Liver (tissue), 3 donors: ENCODE measurements around the gene SHF.

Source experiments
- GABPA ChIP-seq, 2 donors: IDR thresholded peaks in 1 of 2; conservative IDR thresholded peaks in 1 of 2; 2 replicates each; pipeline ENCODE4 v1.6.1; 2016; ENCODE audit warnings: antibody characterized with exemption in 2 of 2, mild to moderate bottlenecking in 1 of 2, moderate library complexity in 1 of 2
- SP1 ChIP-seq: IDR thresholded peaks from 2 replicates; pipeline ENCODE4 v1.6.1; 2018; ENCODE audit warnings: antibody characterized with exemption, mild to moderate bottlenecking
- TAF1 ChIP-seq: conservative IDR thresholded peaks from 2 replicates; pipeline ENCODE4 v1.6.1; 2016; ENCODE audit warnings: antibody characterized with exemption, mild to moderate bottlenecking
- TF ChIP-seq, protein P1 (sequence below): fragments of 150-350 bp; IDR thresholded peaks from 2 replicates; pipeline ENCODE4 v1.5.1; 2017; ENCODE audit warnings: improper control_type of control experiment, low read depth, low read length; ENCODE audit not compliant: missing input control
- donor health status: healthy.
- donor health status: healthy.

DNA sequence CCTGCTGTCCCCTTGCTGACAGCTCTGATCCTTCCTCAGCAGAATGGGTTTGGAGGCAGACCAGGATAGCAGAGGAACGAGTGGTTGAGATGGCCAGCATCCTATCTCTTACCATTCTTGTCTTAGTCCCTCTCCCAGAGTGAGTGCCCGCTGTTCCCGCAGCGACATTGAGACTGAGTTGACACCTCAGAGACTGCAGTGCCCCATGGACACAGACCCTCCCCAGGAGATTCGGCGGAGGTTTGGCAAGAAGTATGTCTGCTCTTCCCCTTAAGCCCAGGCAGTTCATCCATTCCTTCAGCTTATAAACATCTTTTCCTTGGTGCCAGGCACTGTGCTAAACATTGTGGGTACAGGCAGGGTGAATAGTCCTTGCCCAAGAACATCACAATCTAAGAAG lies 36.8 kb downstream of the SHF start:
- TF ChIP-seq GABPA (IDR thresholded peaks at IDR 0.05 in 1 of 2, conservative IDR thresholded peaks at IDR 0.05 in 1 of 2) (no peak), SP1 (no peak), TAF1 (no peak)
- TF ChIP-seq, protein P1, sequence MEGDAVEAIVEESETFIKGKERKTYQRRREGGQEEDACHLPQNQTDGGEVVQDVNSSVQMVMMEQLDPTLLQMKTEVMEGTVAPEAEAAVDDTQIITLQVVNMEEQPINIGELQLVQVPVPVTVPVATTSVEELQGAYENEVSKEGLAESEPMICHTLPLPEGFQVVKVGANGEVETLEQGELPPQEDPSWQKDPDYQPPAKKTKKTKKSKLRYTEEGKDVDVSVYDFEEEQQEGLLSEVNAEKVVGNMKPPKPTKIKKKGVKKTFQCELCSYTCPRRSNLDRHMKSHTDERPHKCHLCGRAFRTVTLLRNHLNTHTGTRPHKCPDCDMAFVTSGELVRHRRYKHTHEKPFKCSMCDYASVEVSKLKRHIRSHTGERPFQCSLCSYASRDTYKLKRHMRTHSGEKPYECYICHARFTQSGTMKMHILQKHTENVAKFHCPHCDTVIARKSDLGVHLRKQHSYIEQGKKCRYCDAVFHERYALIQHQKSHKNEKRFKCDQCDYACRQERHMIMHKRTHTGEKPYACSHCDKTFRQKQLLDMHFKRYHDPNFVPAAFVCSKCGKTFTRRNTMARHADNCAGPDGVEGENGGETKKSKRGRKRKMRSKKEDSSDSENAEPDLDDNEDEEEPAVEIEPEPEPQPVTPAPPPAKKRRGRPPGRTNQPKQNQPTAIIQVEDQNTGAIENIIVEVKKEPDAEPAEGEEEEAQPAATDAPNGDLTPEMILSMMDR: no peak
